Dedifferentiated amniotic fluid mesenchymal stem cell (primary cell): Measurements from ENCODE around the gene MYO16.
"Not testable (repeated sequence)": the region's sequence is repeated elsewhere in the genome, so short reads cannot be mapped to it uniquely, and the experiment has no call there.

Source experiments
- DNase-seq: peaks from one replicate; pipeline ENCODE4 v3.0.0-alpha.2; 2016; ENCODE audit errors: extremely low spot score

The MYO16 gene

DNA sequence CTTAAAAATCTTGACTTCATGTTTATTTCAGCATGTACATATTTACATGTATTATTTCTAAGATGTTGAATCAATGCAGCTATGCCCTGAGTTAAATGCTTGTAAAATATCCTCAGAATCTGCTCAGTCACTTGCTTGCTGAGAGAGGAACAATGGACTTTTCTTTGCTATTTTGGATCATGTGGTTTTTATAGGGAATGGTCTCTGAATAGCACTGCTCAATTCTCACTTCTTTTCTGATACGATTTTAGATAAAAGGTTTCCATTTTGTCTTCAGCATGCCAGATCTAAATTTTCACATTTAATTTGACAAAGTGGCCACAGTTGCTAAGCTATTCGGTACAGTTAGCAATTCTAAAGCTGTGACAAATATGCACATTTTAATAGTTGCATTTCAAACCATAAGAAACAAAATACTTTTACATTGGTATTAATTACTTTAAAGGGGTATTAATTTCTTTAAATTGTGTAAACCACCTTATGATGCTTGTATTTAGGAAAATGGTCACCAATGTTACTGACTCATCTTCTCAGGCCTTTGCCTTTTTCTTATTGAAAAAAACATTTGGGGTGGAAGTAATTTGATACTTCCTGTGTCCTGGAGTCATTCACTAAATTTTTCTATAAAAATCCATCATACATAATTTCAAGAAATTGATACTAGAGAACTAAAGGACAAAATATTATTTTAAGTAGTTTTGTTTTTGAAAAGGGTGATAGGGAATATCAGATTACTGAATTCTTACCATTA lies 113.5 kb downstream of the MYO16 start:
- no peak for DNase-seq

- no peak for DNase-seq
Measured at GRCh38 chr13:108743522-108743921, 114.1 kb downstream of the MYO16 start.

- no peak for DNase-seq
Measured at GRCh38 chr13:108747843-108748242, 118.4 kb downstream of the MYO16 start.

GRCh38 chr13:108752276-108752675 lies 122.9 kb downstream of the MYO16 start:
- DNase-seq: no peak

- DNase-seq: no peak
Measured at GRCh38 chr13:108755083-108755482, 125.7 kb downstream of the MYO16 start.

DNA sequence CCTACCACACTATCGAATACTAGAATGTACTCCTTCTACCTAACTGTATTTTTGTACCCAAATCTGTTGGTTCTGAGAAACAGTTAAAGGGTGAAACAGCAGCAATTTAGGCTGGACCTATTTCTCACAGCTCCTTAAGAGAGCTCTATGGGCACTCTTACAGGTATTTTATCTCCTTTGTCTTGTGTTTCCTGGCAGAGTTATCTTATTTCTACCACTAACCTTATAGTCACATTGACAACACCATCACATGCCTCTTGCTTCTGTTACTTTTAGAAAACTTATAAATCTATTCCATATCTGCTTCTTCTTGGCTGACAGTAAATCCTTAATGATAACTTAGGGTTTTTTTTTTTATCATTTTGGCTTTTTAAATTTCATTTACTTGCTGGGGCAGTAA lies 130.7 kb downstream of the MYO16 start:
- DNase-seq: no peak

- DNase-seq: no peak
Measured at GRCh38 chr13:108760541-108760940, 131.1 kb downstream of the MYO16 start.

GRCh38 chr13:108768035-108768434 lies 138.6 kb downstream of the MYO16 start:
- no peak for DNase-seq

DNA sequence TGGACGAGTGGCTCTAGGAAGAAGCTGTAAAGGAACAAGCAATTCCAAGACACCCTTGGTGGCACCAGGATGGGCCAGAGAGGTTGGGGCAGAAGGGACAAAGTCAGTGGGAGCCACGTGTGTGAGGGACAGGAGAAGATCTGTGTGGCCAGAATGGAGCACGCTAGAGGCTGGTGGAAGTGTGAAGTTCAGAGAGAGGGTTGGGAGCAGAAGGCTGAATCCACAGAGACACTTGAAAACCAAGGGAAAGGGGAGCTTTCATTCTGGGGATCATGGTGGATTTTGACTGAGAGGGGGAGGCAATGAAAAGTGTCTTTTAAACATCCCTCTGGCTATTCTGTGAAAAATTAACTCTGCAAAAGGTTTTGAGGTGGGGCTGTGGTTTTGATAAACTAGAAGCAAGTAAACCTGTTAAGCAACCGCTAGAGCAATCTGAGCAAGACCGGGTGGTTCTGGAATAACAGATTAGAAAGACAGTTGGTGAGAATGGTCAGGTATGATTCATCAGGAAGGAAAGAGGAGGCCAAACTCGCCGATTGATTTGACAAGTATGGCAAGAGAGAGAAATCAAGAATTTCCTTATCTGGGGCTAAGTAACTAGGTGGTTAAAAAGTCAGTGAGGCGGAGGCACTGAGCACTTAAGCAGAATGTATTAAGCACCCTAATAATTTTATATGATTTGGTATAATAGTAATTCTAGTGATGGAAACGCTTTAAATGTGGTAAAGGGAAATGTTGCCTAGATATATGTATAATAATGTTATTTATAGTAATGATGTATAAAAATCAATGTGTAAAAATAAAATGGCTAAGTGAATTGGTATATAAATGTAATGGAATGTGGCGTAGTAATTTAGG lies 140.0 kb downstream of the MYO16 start:
- DNase-seq: no peak

GRCh38 chr13:108775597-108775996 lies 146.2 kb downstream of the MYO16 start:
- DNase-seq: no peak

- no peak for DNase-seq
Measured at GRCh38 chr13:108776650-108777049, 147.2 kb downstream of the MYO16 start.

GRCh38 chr13:108777421-108778420 lies 148.3 kb downstream of the MYO16 start:
- DNase-seq: no peak

DNA sequence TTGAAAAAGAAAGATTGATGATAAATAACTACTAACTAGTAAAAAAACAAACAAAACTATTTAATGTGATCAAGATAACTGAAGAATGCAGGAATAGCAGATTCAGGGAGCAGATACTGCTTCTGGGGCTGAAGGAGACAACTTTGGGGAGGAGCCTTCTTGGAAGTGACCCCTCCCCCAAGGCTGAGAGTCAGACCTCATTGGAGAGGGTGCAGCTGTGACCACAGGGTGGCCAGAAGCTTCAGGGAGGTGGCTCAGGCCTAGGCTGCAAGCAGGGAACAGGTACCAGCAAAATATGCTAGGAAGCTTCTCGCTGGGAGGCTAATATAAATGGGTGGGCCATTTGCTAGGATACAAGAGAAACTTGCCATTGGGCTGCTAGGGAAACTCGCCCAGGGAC lies 149.9 kb downstream of the MYO16 start:
- no peak for DNase-seq

GRCh38 chr13:108780706-108781105 lies 151.3 kb downstream of the MYO16 start:
- DNase-seq: no peak

DNA sequence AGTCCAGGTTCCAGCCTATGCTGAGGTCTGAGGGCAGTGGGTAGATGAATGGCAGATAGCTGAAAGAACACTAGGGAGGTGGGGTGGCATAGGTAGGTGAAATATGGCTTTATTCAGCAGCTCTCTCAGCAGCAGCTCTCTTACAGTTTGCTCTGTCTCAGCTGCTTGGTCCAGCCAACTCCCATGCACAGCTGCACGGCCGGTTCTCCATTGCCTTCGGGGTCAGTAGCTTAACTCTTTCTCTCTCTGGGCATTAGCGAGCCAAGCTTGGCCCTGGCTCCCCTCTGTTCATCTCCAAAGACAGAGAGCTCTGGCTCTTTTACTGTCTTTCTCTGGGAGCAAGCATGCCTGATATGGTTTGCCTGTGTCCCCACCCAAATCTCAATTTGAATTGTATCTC lies 151.9 kb downstream of the MYO16 start:
- no peak for DNase-seq

DNA sequence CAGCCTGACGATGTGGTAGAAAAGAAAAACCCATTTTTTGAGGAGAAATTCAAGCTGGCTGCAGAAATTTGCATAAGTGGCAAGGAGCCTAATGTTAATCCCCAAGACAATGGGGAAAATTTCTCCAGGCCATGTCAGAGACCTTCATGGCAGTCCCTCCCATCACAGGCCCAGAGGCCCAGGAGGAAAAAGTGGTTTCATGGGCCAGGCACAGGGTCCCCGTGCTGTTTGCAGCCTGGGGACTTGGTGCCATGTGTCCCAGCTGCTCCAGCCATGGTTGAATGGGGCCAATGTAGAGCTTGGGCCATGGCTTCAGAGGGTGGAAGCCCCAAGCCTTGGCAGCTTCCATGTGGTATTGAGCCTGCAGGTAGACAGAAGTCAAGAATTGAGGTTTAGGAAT lies 153.1 kb downstream of the MYO16 start:
- not testable (repeated sequence) for DNase-seq

- DNase-seq: no peak
Measured at GRCh38 chr13:108785844-108786243, 156.4 kb downstream of the MYO16 start.

GRCh38 chr13:108786456-108787200 lies 157.2 kb downstream of the MYO16 start:
- no peak for DNase-seq

- no peak for DNase-seq
Measured at GRCh38 chr13:108787700-108788414, 158.4 kb downstream of the MYO16 start.

DNA sequence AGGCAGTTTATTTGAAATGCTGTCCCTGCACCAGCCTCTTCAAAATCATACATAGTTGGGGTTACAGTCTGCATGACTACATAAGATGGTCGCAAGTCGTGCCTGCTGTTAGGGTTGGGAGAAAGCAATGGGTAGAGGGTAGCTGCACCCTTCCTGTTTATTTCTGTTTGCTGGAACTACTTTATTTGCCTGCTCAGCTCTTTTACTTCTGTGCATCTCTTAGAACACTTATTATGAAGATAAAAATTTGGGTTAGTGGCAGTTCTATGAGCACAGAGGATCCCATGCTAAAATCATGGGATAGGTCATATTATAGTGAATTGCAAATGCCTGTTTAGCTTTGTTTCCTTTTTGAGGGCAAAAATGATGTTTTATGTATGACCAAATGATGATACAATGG lies 160.1 kb downstream of the MYO16 start:
- no peak for DNase-seq
